ENCODE measurements around the gene CTIF. TPM values are rescaled to one million over a fixed set of nuclear protein-coding genes. Genes with fewer than 3 reads are reported as not detected.

CTIF gene
- total and polyA plus RNA-seq, 2 experiments from 2014 or later: 8.6 to 14.4 TPM

DNA sequence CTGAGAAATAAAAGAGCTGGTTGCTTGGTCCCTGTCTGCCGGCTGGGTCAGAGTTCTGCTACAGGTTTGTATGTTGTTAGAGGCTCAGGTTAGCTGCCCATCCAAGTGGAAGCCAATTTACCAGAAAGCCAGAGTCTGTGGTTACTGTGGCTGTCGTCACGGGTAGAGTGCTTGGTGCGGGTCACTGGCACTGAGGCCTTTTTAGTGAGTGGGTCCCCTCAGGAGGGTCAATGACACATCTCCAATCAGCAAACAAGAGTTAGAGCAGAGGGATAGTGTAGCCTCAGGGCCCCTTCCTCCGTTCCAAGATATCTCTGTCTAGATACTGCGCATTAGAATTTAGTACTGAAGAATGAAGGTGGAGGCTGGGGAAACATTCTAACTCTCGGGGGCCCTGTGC is 41.2 kb downstream of the CTIF start:
- ATAC-seq: no peak
- H3K4me3 Mint-ChIP-seq: no peak overlapping the region
- Histone ChIP-seq H4K20me1 (replicated peaks; ENCODE audit: insufficient read depth) (no peaks in the 10 kb centered on the region; the same call in 1 of the 2 replicates), H3K4me2 (no peak overlapping the region), H2AFZ (no peak overlapping the region), H3K4me1 (ENCODE audit: insufficient read depth) (peaks cover 18% of the 10 kb centered on the region), H3K36me3 (ENCODE audit: insufficient read depth) (peaks cover 10% of the 10 kb centered on the region; the same call in 1 of the 2 replicates), H3F3A (replicated peaks; ENCODE audit: low read depth) (no peaks in the 10 kb centered on the region), H3K27me3 (ENCODE audit: insufficient read depth) (no peaks in the 10 kb centered on the region), H3K4me3 (no peak overlapping the region), H3K27ac (ENCODE audit: low read depth) (no peak overlapping the region), H3K9me2 (ENCODE audit: insufficient read depth) (0 out of 2 replicates have a peak, but pooled peaks cover 7% of the 10 kb centered on the region), H3K79me2 (replicated peaks; ENCODE audit: insufficient read depth) (peaks cover 49% of the 10 kb centered on the region)
- no peaks in the 10 kb centered on the region for H3K9me3 Mint-ChIP-seq
- no peak for DNase-seq (ENCODE audit: low spot score)
- peaks cover 6% of the 10 kb centered on the region for H3K27me3 Mint-ChIP-seq (ENCODE audit: insufficient read depth, low read depth, poor library complexity)
- TF ChIP-seq, protein P1, sequence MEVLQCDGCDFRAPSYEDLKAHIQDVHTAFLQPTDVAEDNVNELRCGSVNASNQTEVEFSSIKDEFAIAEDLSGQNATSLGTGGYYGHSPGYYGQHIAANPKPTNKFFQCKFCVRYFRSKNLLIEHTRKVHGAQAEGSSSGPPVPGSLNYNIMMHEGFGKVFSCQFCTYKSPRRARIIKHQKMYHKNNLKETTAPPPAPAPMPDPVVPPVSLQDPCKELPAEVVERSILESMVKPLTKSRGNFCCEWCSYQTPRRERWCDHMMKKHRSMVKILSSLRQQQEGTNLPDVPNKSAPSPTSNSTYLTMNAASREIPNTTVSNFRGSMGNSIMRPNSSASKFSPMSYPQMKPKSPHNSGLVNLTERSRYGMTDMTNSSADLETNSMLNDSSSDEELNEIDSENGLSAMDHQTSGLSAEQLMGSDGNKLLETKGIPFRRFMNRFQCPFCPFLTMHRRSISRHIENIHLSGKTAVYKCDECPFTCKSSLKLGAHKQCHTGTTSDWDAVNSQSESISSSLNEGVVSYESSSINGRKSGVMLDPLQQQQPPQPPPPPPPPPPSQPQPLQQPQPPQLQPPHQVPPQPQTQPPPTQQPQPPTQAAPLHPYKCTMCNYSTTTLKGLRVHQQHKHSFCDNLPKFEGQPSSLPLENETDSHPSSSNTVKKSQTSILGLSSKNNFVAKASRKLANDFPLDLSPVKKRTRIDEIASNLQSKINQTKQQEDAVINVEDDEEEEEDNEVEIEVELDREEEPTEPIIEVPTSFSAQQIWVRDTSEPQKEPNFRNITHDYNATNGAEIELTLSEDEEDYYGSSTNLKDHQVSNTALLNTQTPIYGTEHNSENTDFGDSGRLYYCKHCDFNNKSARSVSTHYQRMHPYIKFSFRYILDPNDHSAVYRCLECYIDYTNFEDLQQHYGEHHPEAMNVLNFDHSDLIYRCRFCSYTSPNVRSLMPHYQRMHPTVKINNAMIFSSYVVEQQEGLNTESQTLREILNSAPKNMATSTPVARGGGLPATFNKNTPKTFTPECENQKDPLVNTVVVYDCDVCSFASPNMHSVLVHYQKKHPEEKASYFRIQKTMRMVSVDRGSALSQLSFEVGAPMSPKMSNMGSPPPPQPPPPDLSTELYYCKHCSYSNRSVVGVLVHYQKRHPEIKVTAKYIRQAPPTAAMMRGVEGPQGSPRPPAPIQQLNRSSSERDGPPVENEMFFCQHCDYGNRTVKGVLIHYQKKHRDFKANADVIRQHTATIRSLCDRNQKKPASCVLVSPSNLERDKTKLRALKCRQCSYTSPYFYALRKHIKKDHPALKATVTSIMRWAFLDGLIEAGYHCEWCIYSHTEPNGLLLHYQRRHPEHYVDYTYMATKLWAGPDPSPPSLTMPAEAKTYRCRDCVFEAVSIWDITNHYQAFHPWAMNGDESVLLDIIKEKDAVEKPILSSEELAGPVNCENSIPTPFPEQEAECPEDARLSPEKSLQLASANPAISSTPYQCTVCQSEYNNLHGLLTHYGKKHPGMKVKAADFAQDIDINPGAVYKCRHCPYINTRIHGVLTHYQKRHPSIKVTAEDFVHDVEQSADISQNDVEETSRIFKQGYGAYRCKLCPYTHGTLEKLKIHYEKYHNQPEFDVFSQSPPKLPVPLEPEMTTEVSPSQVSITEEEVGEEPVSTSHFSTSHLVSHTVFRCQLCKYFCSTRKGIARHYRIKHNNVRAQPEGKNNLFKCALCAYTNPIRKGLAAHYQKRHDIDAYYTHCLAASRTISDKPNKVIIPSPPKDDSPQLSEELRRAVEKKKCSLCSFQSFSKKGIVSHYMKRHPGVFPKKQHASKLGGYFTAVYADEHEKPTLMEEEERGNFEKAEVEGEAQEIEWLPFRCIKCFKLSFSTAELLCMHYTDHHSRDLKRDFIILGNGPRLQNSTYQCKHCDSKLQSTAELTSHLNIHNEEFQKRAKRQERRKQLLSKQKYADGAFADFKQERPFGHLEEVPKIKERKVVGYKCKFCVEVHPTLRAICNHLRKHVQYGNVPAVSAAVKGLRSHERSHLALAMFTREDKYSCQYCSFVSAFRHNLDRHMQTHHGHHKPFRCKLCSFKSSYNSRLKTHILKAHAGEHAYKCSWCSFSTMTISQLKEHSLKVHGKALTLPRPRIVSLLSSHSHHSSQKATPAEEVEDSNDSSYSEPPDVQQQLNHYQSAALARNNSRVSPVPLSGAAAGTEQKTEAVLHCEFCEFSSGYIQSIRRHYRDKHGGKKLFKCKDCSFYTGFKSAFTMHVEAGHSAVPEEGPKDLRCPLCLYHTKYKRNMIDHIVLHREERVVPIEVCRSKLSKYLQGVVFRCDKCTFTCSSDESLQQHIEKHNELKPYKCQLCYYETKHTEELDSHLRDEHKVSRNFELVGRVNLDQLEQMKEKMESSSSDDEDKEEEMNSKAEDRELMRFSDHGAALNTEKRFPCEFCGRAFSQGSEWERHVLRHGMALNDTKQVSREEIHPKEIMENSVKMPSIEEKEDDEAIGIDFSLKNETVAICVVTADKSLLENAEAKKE (CRISPR knock-in tag; IDR thresholded peaks at IDR 0.05): no peak
- no peak for TF ChIP-seq JUNB (IDR thresholded peaks at IDR 0.05; ENCODE audit: unreplicated experiment)
- no peak for TF ChIP-seq EZH2 (IDR thresholded peaks at IDR 0.05; ENCODE audit: low read depth, unreplicated experiment)
- no peak for TF ChIP-seq CREB1 (CRISPR knock-in tag; IDR thresholded peaks at IDR 0.05; ENCODE audit: low read depth)
- TF ChIP-seq, protein P2, sequence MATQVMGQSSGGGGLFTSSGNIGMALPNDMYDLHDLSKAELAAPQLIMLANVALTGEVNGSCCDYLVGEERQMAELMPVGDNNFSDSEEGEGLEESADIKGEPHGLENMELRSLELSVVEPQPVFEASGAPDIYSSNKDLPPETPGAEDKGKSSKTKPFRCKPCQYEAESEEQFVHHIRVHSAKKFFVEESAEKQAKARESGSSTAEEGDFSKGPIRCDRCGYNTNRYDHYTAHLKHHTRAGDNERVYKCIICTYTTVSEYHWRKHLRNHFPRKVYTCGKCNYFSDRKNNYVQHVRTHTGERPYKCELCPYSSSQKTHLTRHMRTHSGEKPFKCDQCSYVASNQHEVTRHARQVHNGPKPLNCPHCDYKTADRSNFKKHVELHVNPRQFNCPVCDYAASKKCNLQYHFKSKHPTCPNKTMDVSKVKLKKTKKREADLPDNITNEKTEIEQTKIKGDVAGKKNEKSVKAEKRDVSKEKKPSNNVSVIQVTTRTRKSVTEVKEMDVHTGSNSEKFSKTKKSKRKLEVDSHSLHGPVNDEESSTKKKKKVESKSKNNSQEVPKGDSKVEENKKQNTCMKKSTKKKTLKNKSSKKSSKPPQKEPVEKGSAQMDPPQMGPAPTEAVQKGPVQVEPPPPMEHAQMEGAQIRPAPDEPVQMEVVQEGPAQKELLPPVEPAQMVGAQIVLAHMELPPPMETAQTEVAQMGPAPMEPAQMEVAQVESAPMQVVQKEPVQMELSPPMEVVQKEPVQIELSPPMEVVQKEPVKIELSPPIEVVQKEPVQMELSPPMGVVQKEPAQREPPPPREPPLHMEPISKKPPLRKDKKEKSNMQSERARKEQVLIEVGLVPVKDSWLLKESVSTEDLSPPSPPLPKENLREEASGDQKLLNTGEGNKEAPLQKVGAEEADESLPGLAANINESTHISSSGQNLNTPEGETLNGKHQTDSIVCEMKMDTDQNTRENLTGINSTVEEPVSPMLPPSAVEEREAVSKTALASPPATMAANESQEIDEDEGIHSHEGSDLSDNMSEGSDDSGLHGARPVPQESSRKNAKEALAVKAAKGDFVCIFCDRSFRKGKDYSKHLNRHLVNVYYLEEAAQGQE (IDR thresholded peaks at IDR 0.05; ENCODE audit: unreplicated experiment): no peak
- TF ChIP-seq ZNF114 (CRISPR knock-in tag; IDR thresholded peaks at IDR 0.05): no peak
- TF ChIP-seq POLR2AphosphoS5 (IDR thresholded peaks at IDR 0.05; ENCODE audit: low read depth): no peak
- no peak for TF ChIP-seq EZH2phosphoT487 (IDR thresholded peaks at IDR 0.05; ENCODE audit: unreplicated experiment)
- TF ChIP-seq, protein P3, sequence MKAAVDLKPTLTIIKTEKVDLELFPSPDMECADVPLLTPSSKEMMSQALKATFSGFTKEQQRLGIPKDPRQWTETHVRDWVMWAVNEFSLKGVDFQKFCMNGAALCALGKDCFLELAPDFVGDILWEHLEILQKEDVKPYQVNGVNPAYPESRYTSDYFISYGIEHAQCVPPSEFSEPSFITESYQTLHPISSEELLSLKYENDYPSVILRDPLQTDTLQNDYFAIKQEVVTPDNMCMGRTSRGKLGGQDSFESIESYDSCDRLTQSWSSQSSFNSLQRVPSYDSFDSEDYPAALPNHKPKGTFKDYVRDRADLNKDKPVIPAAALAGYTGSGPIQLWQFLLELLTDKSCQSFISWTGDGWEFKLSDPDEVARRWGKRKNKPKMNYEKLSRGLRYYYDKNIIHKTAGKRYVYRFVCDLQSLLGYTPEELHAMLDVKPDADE (IDR thresholded peaks at IDR 0.05): no peak
- TF ChIP-seq, protein P4, sequence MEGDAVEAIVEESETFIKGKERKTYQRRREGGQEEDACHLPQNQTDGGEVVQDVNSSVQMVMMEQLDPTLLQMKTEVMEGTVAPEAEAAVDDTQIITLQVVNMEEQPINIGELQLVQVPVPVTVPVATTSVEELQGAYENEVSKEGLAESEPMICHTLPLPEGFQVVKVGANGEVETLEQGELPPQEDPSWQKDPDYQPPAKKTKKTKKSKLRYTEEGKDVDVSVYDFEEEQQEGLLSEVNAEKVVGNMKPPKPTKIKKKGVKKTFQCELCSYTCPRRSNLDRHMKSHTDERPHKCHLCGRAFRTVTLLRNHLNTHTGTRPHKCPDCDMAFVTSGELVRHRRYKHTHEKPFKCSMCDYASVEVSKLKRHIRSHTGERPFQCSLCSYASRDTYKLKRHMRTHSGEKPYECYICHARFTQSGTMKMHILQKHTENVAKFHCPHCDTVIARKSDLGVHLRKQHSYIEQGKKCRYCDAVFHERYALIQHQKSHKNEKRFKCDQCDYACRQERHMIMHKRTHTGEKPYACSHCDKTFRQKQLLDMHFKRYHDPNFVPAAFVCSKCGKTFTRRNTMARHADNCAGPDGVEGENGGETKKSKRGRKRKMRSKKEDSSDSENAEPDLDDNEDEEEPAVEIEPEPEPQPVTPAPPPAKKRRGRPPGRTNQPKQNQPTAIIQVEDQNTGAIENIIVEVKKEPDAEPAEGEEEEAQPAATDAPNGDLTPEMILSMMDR (conservative IDR thresholded peaks at IDR 0.05; ENCODE audit: low read depth in 2 of 2): no peak
- no peak overlapping the region for H3K27ac Mint-ChIP-seq
- peaks cover 21% of the 10 kb centered on the region for H3K4me1 Mint-ChIP-seq
- peaks cover 11% of the 10 kb centered on the region for H3K36me3 Mint-ChIP-seq (ENCODE audit: low read depth)
